A549 (cell line): ENCODE measurements around the gene PLEKHA1.

Source experiments
- BHLHE40 ChIP-seq: IDR thresholded peaks from 2 replicates; pipeline ENCODE4 v1.6.1; 2012; ENCODE audit warnings: low read depth, low read length, inconsistent platforms
- EP300 ChIP-seq, 2 experiments: fragments of >200 bp; sonication (Bioruptor Twin); formaldehyde crosslinking; IDR thresholded peaks; 2 replicates in 1 of 2; 3 replicates in 1 of 2; pipeline ENCODE4 v1.6.1; 2016 to 2017
- JUNB ChIP-seq: fragments of >200 bp; sonication (Bioruptor Twin); formaldehyde crosslinking; IDR thresholded peaks from 2 replicates; pipeline ENCODE4 v1.6.1; 2016
- KDM1A ChIP-seq: fragments of 200-600 bp; sonication (generic); IDR thresholded peaks from 2 replicates; pipeline ENCODE4 v1.6.1; 2016; ENCODE audit warnings: low read depth, mild to moderate bottlenecking
- POLR2A ChIP-seq: IDR thresholded peaks from 2 replicates; pipeline ENCODE4 v1.6.1; 2012; ENCODE audit warnings: mild to moderate bottlenecking, low read length
- RAD21 ChIP-seq, 2 experiments: fragments of >200 bp in 1 of 2; sonication (Bioruptor Twin) in 1 of 2; formaldehyde crosslinking in 1 of 2; IDR thresholded peaks in 1 of 2; conservative IDR thresholded peaks in 1 of 2; 2 replicates in 1 of 2; 3 replicates in 1 of 2; pipeline ENCODE4 v1.6.1; 2012 to 2018; ENCODE audit warnings: inconsistent platforms in 1 of 2
- RCOR1 ChIP-seq: fragments of 150-350 bp; IDR thresholded peaks from 2 replicates; pipeline ENCODE4 v1.6.1; 2014; ENCODE audit warnings: antibody characterized with exemption, low read length, low read depth
- TF ChIP-seq, protein P1 (sequence below): fragments of >200 bp; sonication (Bioruptor Twin); formaldehyde crosslinking; IDR thresholded peaks from 3 replicates; pipeline ENCODE4 v1.5.1; 2016
- TF ChIP-seq, protein P2 (sequence below): fragments of >200 bp; sonication (Bioruptor Twin); formaldehyde crosslinking; IDR thresholded peaks from 2 replicates; pipeline ENCODE4 v1.6.1; 2016

DNA sequence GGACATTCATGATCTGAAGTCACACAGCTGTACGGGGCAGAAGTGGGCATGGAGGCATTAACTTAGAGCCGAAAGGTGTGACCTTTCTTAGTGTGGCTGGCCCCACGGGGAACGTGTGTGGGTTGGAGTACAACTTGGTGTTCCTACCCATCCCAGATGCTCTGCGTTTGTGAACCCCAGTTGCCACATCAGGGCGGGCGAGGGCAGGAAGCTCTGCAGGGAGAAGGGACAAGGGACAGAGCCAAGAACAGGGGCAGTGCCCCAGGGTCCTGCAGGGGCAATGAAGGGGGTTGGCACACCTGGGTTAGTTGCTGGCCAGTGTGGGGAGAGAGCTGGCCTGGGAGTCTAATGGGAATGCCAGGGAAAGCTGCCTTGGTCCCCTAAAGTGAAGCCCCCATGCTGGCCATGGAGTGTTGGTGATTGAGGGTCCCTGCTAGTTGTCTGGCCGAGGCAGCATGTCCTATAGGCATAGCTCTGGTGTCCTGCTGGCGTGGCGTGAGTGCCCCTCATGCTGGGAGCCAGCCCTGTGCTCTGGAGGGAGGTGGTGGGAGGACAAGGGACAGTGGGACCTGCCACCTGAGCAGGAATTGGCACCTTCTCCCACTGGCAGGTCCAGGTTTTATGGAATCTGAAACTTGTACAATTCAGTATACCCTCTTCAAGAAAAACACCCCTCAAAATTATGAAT, 105.8 kb downstream of the PLEKHA1 start:
- TF ChIP-seq EP300 (IDR thresholded peaks at IDR 0.05), result no peak
- no peak for TF ChIP-seq POLR2A
- TF ChIP-seq, protein P1, sequence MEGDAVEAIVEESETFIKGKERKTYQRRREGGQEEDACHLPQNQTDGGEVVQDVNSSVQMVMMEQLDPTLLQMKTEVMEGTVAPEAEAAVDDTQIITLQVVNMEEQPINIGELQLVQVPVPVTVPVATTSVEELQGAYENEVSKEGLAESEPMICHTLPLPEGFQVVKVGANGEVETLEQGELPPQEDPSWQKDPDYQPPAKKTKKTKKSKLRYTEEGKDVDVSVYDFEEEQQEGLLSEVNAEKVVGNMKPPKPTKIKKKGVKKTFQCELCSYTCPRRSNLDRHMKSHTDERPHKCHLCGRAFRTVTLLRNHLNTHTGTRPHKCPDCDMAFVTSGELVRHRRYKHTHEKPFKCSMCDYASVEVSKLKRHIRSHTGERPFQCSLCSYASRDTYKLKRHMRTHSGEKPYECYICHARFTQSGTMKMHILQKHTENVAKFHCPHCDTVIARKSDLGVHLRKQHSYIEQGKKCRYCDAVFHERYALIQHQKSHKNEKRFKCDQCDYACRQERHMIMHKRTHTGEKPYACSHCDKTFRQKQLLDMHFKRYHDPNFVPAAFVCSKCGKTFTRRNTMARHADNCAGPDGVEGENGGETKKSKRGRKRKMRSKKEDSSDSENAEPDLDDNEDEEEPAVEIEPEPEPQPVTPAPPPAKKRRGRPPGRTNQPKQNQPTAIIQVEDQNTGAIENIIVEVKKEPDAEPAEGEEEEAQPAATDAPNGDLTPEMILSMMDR, result no peak
- no peak for TF ChIP-seq RAD21 (conservative IDR thresholded peaks at IDR 0.05 in 1 of 2, IDR thresholded peaks at IDR 0.05 in 1 of 2)
- no peak for TF ChIP-seq RCOR1
- TF ChIP-seq JUNB, result no peak
- TF ChIP-seq, protein P2, sequence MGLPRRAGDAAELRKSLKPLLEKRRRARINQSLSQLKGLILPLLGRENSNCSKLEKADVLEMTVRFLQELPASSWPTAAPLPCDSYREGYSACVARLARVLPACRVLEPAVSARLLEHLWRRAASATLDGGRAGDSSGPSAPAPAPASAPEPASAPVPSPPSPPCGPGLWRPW, result no peak
- no peak for TF ChIP-seq BHLHE40
- TF ChIP-seq KDM1A, result no peak
